Measurements from ENCODE around the gene EFCAB7. TPM values are rescaled to one million over a fixed set of nuclear protein-coding genes. Genes with fewer than 3 reads are reported as not detected.
A peak's percentile ranks its signal among the peaks of the same experiment; 100 is the strongest.

Gene EFCAB7
- total RNA-seq, 1 experiment from 2014 or later: 2.8 TPM

GRCh38 chr1:63601061-63601460, 77.7 kb downstream of the EFCAB7 start (continued):
- TF ChIP-seq TEAD4 (CRISPR knock-in tag; IDR thresholded peaks at IDR 0.05) (no peak), NFATC4 (CRISPR knock-in tag; IDR thresholded peaks at IDR 0.05) (no peak), NR3C1 (CRISPR knock-in tag; conservative IDR thresholded peaks at IDR 0.05; ENCODE audit: low read depth) (no peak)

GRCh38 chr1:63601463-63601862, 78.1 kb downstream of the EFCAB7 start:
- H3K9me3 Mint-ChIP-seq: no peaks in the 10 kb centered on the region
- H3K36me3 Mint-ChIP-seq: peaks cover 5% of the 10 kb centered on the region
- ChIA-PET POLR2A (no interaction called here), CTCF (interaction anchor here (0.6 to 2.3 kb wide), 6 partner anchors 24 to 493 kb away, joined by 3 to 14 read pairs (median 3); no protein-coding TSS in a partner anchor)
- DNase-seq (ENCODE audit: low spot score): no peak
- TF ChIP-seq ZNF232 (CRISPR knock-in tag; IDR thresholded peaks at IDR 0.05): no peak
- TF ChIP-seq SOX15 (CRISPR knock-in tag; IDR thresholded peaks at IDR 0.05): no peak
- no peak for TF ChIP-seq IRF1 (CRISPR knock-in tag; IDR thresholded peaks at IDR 0.05)
- TF ChIP-seq GABPB1 (CRISPR knock-in tag; IDR thresholded peaks at IDR 0.05): no peak
- TF ChIP-seq ZNF396 (CRISPR knock-in tag; IDR thresholded peaks at IDR 0.05; ENCODE audit: borderline replicate concordance): no peak
- TF ChIP-seq ZNF317 (CRISPR knock-in tag; IDR thresholded peaks at IDR 0.05; ENCODE audit: borderline replicate concordance, low read depth): no peak
- no peak for TF ChIP-seq CBFB (CRISPR knock-in tag; IDR thresholded peaks at IDR 0.05; ENCODE audit: low read depth)
- TF ChIP-seq USF1 (CRISPR knock-in tag; IDR thresholded peaks at IDR 0.05): no peak
- TF ChIP-seq, protein P1, sequence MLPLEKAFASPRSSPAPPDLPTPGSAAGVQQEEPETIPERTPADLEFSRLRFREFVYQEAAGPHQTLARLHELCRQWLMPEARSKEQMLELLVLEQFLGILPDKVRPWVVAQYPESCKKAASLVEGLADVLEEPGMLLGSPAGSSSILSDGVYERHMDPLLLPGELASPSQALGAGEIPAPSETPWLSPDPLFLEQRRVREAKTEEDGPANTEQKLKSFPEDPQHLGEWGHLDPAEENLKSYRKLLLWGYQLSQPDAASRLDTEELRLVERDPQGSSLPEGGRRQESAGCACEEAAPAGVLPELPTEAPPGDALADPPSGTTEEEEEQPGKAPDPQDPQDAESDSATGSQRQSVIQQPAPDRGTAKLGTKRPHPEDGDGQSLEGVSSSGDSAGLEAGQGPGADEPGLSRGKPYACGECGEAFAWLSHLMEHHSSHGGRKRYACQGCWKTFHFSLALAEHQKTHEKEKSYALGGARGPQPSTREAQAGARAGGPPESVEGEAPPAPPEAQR (CRISPR knock-in tag; IDR thresholded peaks at IDR 0.05): no peak
- no peak for TF ChIP-seq SP1 (CRISPR knock-in tag; conservative IDR thresholded peaks at IDR 0.05)
- TF ChIP-seq, protein P2, sequence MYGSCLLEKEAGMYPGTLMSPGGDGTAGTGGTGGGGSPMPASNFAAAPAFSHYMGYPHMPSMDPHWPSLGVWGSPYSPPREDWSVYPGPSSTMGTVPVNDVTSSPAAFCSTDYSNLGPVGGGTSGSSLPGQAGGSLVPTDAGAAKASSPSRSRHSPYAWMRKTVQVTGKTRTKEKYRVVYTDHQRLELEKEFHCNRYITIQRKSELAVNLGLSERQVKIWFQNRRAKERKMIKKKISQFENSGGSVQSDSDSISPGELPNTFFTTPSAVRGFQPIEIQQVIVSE (CRISPR knock-in tag; IDR thresholded peaks at IDR 0.05; ENCODE audit: borderline replicate concordance): no peak
- no peak for TF ChIP-seq MXD4 (CRISPR knock-in tag; IDR thresholded peaks at IDR 0.05; ENCODE audit: borderline replicate concordance)
- TF ChIP-seq, protein P3, sequence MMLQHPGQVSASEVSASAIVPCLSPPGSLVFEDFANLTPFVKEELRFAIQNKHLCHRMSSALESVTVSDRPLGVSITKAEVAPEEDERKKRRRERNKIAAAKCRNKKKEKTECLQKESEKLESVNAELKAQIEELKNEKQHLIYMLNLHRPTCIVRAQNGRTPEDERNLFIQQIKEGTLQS (CRISPR knock-in tag; conservative IDR thresholded peaks at IDR 0.05): no peak
- no peak for TF ChIP-seq NR2C2 (CRISPR knock-in tag; IDR thresholded peaks at IDR 0.05)
- TF ChIP-seq HMGXB4 (CRISPR knock-in tag; IDR thresholded peaks at IDR 0.05): no peak
- no peak for TF ChIP-seq CREM (CRISPR knock-in tag; IDR thresholded peaks at IDR 0.05)
- no peak overlapping the region for H3K27ac Mint-ChIP-seq
- peak; percentile 78 for ATAC-seq
- H3K27me3 Mint-ChIP-seq (ENCODE audit: low read depth): no peaks in the 10 kb centered on the region
- H3K4me3 Mint-ChIP-seq: no peak overlapping the region
- peaks cover 32% of the 10 kb centered on the region for H3K4me1 Mint-ChIP-seq

- peaks cover 29% of the 10 kb centered on the region for H3K4me1 Mint-ChIP-seq
- H3K27ac Mint-ChIP-seq: no peak overlapping the region
- ChIA-PET CTCF (interaction anchor here (0.6 to 2.3 kb wide), 3 partner anchors 27 to 494 kb away, joined by 3 to 14 read pairs (median 3); no protein-coding TSS in a partner anchor), POLR2A (no interaction called here)
- peaks cover 5% of the 10 kb centered on the region for H3K36me3 Mint-ChIP-seq
- H3K27me3 Mint-ChIP-seq (ENCODE audit: low read depth): no peaks in the 10 kb centered on the region
- no peak overlapping the region for H3K4me3 Mint-ChIP-seq
- ATAC-seq (no peak), DNase-seq (ENCODE audit: low spot score) (no peak)
- no peaks in the 10 kb centered on the region for H3K9me3 Mint-ChIP-seq
- TF ChIP-seq HMGXB4 (CRISPR knock-in tag; IDR thresholded peaks at IDR 0.05): no peak
- no peak for TF ChIP-seq SMAD4 (CRISPR knock-in tag; IDR thresholded peaks at IDR 0.05)
- TF ChIP-seq ETV6 (CRISPR knock-in tag; IDR thresholded peaks at IDR 0.05): no peak
- TF ChIP-seq, protein P4, sequence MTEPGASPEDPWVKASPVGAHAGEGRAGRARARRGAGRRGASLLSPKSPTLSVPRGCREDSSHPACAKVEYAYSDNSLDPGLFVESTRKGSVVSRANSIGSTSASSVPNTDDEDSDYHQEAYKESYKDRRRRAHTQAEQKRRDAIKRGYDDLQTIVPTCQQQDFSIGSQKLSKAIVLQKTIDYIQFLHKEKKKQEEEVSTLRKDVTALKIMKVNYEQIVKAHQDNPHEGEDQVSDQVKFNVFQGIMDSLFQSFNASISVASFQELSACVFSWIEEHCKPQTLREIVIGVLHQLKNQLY (CRISPR knock-in tag; IDR thresholded peaks at IDR 0.05): no peak
- TF ChIP-seq, protein P5, sequence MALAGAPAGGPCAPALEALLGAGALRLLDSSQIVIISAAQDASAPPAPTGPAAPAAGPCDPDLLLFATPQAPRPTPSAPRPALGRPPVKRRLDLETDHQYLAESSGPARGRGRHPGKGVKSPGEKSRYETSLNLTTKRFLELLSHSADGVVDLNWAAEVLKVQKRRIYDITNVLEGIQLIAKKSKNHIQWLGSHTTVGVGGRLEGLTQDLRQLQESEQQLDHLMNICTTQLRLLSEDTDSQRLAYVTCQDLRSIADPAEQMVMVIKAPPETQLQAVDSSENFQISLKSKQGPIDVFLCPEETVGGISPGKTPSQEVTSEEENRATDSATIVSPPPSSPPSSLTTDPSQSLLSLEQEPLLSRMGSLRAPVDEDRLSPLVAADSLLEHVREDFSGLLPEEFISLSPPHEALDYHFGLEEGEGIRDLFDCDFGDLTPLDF (CRISPR knock-in tag; IDR thresholded peaks at IDR 0.05): no peak
- TF ChIP-seq ZNF317 (CRISPR knock-in tag; IDR thresholded peaks at IDR 0.05; ENCODE audit: borderline replicate concordance, low read depth): no peak
Observed at GRCh38 chr1:63601912-63602311, 78.6 kb downstream of the EFCAB7 start.
